Measurements from ENCODE around the gene PIP5K1B.

DNA sequence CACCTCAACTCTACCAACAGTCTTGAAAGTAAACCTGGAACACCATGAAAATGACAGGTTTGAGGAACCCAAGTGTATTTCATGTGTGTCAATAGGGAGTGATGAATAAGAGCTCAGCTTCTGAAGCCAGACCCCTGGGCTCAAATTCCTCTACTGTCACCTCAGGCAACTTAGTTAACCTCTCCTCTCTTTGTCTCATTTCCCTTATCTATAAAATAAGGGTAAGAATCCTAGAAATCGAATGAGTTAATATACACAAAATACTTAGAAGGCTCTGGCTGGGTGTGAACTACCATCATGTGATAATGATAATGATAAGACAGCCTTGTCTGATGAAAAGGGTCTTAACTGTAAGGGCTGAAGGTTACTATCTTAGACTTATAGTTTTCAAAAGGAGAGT is 66.3 kb downstream of the PIP5K1B start:
- TF ChIP-seq, protein P1, sequence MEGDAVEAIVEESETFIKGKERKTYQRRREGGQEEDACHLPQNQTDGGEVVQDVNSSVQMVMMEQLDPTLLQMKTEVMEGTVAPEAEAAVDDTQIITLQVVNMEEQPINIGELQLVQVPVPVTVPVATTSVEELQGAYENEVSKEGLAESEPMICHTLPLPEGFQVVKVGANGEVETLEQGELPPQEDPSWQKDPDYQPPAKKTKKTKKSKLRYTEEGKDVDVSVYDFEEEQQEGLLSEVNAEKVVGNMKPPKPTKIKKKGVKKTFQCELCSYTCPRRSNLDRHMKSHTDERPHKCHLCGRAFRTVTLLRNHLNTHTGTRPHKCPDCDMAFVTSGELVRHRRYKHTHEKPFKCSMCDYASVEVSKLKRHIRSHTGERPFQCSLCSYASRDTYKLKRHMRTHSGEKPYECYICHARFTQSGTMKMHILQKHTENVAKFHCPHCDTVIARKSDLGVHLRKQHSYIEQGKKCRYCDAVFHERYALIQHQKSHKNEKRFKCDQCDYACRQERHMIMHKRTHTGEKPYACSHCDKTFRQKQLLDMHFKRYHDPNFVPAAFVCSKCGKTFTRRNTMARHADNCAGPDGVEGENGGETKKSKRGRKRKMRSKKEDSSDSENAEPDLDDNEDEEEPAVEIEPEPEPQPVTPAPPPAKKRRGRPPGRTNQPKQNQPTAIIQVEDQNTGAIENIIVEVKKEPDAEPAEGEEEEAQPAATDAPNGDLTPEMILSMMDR (conservative IDR thresholded peaks at IDR 0.05; ENCODE audit: low read depth, low read length): no peak
- TF ChIP-seq EZH2 (IDR thresholded peaks at IDR 0.05; ENCODE audit: low read length, unreplicated experiment): no peak
- no peak for TF ChIP-seq EZH2phosphoT487 (IDR thresholded peaks at IDR 0.05; ENCODE audit: borderline replicate concordance, low read length)

Measured in PC-3 (cell line).